GM12865 (cell line): ENCODE measurements around the gene COPE.

ENCODE experiments used
- DNase-seq: peaks from one replicate; pipeline ENCODE4 v3.0.0; 2010; ENCODE audit warnings: low read depth
- H3K4me3 ChIP-seq: 2 replicates; pipeline ENCODE4 v1.5.1; 2011; ENCODE audit warnings: mild to moderate bottlenecking, low read depth, low read length, control low read depth
- CTCF ChIP-seq: IDR thresholded peaks from 2 replicates; pipeline ENCODE4 v1.5.1; 2011; ENCODE audit warnings: low read length, control low read depth, low read depth, inconsistent platforms; ENCODE audit not compliant: insufficient read depth; ENCODE audit errors: missing control alignments

The COPE gene

DNA sequence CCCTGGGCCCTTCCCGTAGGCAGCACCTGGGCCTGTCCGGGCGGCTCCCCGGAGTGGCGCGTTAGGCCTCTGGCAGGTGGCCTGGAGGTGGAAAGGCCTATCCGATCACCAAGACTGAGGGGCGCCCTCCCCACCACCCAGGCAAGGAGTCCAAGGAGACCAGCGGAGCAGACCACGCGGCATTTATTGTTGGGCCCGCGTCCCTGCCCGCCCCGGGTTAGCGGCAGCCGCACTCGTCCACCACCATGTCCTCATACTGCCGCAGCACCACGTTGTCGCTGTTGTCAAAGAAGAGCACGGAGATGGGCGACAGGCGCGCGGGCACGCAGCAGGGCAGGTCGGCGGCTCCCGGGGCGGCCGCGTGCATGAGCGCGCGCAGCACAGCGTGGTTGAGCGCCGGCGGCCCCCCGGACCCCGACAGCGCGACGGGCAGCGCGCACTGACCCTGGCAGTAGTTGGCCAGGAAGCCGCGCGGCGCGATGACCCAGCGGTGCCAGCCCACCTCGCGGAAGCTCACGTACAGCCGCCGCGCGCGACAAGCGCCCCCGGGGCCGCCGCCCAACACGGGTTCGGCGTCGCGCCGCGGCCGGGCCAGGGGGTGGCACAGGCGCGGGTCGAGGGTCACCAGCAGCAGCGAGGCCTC is 50.7 kb downstream of the COPE start:
- DNase-seq = no peak
- H3K4me3 ChIP-seq = no peak overlapping the region
- no peak for TF ChIP-seq CTCF

DNA sequence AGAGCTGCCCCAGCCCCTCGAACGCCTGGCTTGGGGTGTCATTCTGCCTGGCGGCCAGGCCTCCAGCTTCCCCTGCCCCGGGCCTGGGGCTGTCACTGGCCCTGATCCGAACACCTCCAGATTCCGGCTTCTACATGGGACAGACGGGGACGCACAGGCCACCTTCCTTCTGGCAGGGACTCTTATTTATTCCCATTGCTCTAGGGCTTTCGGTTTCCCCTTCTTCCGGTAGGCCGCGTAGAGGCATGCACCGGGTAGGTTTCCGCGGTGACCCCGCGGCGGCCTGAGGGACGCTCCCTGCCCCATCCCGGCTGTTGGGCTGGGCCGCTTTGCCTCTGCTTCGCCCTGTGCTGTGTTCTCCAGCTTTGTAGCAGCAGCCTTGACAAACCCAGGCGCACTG is 51.4 kb downstream of the COPE start:
- TF ChIP-seq CTCF = no peak
- no peak for DNase-seq
- H3K4me3 ChIP-seq = no peak overlapping the region

DNA sequence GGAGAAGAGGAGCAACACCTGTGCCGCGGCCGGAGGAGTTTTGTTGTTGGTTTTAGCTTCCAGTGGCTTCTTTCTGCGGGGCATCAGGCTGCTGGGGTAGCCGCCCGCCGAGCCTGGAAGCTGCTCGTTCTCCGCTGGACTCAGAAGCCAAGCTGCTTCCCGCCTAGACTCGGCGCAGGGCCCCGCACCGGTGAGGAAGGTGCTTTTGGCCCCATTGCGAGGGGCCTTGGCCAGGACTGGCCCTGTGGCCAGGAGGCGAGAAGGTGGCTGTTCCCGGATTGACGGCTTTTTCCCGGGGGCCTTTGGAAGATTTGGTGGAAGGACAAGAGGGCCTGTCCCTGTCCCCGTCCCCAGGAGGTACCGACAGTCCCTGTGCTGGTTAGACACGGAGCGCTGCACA is 52.0 kb downstream of the COPE start:
- TF ChIP-seq CTCF = no peak

DNA sequence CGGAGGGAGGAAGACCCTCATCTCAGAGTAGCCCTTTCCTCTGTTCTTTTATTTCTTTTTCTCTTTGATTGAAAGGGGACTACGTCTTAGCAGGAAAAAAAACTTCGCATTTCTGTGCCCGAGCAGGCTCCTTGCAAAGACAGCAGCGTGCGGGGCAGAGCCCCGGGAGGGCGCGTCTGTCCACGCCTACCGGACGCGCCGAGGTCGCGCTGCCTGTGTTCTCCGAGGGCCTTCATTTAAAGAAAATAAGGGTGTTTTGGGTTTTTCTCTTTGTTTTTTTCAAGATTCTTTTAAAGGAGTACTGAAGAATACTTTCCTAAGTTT is 52.4 kb downstream of the COPE start:
- DNase-seq = no peak
- H3K4me3 ChIP-seq = no peak overlapping the region
- no peak for TF ChIP-seq CTCF

More for the DNA sequence above, 52.0 kb downstream of the COPE start:
- H3K4me3 ChIP-seq = no peak overlapping the region
- DNase-seq = no peak

- no peak overlapping the region for H3K4me3 ChIP-seq
- peak; percentile 69 for DNase-seq
Observed at GRCh38 chr19:18865973-18866799, 53.0 kb downstream of the COPE start.

GRCh38 chr19:18865106-18865972 is 53.8 kb downstream of the COPE start:
- DNase-seq = no peak
- no peak overlapping the region for H3K4me3 ChIP-seq
- no peak for TF ChIP-seq CTCF

More at GRCh38 chr19:18865973-18866799, 53.0 kb downstream of the COPE start:
- TF ChIP-seq CTCF = peak; percentile 92
